GM19455 (cell line): Measurements from ENCODE around the gene NSMCE1.
"Not testable (repeated sequence)": the region's sequence is repeated elsewhere in the genome, so short reads cannot be mapped to it uniquely, and the experiment has no call there.

Experiments used
- ATAC-seq: cut with Tn5 transposase; IDR thresholded peaks from one replicate; pipeline ENCODE4 v1.9.1; 2021; ENCODE audit not compliant: unreplicated experiment

NSMCE1 gene

DNA sequence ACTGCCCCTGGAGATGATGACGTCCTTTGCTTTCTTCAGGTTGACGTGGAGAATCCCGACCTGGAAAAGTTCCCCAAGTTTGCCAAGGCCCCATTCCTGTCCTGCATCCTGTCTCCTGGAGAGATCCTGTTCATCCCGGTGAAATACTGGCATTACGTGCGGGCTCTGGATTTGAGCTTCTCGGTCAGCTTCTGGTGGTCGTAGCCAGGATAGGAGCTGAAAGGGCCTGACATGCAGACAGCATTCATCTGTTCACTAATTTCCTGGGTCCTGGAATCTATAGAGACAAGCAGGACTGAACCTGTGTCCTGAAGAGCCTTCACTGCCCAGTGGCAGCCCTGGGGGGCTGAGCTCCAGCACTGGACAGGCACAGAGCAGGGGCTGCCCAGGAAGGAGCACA, 48.0 kb downstream of the NSMCE1 start:
- no peak for ATAC-seq

- ATAC-seq: no peak
These were observed 48.5 kb downstream of the NSMCE1 start for GRCh38 chr16:27220120-27220519.

GRCh38 chr16:27219161-27219560, 49.4 kb downstream of the NSMCE1 start:
- ATAC-seq: no peak

- ATAC-seq: no peak
These were observed 49.8 kb downstream of the NSMCE1 start for GRCh38 chr16:27218756-27219155.

DNA sequence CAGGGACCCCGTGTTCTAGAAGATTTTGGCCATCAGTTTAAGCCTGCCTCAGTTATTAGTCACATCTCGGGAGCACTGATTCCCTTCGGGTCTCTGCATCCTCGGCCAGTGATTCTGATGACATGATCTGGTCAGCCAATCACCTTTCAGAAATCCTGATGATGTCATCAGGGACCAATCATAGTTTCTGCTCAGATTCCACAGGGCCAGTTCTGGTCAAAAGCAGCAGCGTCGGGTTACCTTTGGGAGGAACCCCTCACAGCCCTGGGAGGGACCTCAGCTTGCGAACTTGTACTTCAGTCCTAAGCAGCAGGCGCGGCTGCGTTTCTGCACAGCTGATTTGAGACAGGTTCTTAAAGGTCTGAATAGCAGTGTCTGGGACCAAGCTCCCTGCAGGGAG, 51.3 kb downstream of the NSMCE1 start:
- ATAC-seq: no peak

GRCh38 chr16:27216297-27216885, 52.2 kb downstream of the NSMCE1 start:
- no peak for ATAC-seq

DNA sequence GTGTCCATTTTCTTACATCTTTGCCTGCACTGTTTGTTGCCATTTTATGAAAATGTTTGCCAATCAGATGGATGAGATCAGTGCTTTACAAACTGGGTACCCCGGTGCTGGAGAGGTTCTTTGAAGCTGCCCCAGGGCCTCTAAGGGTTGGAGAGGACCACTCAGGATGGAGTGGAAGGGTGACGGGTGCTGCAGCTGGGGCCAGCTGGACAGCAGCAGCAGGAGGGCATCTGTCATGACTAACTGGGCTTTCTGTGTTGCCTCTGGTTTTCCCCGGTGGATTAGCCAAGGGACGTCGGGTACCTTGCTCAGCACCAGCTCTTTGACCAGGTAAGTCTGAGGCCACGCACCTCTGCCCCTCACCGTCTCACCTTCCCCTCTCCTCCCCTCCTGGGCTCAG, 52.9 kb downstream of the NSMCE1 start:
- ATAC-seq: no peak

DNA sequence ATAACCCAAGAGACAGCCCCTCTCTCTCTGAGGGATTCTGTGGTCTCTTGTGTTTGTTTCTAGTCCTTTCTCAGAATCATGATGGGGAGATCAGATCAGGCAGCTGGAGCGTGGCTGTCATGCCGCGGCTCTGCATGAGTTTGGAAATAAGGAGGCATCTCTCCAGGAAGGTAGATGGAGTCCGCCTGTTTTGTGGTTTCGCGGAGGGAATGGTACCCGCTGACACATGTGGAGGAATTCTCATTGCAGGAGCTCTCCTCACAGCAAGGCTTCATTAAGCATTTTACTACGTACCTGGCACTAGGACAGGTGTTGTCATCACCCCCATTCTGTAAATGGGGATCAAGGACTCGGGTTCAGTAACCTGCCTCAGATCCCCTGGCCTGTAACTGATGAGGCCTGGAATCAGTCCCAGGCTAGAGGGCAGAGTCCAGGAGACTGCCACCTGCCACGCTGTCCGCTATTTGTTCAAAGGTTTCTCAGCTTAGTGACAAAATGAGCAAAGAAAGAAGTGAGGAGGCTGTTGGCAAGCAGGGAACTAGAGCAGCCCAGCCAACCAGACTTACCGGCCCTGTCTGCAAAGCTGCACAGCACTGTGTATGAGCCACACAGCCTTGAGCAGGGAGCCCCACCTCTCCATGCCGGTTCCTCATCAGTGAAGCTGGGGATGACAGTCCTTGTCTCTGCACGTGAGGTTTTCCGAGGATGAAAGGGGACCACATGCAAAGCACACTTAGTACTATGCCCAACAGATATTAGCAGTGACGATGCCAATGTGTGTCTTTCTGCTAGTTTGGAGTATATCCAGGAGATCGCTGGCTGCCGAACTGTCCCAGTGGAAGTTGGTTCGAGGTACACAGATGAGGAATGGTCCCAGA, 54.2 kb downstream of the NSMCE1 start:
- no peak for ATAC-seq

DNA sequence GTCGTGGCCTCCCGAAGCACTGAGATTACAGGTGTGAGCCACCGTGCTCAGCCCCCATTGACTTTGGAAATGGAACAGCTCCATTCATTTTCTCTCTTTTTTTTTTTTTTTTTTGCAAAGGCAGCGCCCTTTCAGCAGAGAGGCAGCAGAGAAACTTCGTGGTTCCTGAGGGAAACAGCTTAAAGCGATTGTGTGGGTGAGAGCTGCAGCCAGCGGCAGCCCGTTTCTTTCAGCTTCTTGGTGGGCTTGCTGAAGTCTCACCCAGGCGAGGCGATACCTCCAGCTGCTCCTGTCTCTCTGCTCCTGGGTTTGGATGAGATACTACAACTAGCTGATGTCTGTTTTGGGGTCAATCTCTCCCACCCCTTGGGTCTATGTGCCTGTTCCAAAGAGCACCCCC, 57.5 kb downstream of the NSMCE1 start:
- ATAC-seq: no peak

GRCh38 chr16:27210174-27210573, 58.4 kb downstream of the NSMCE1 start:
- ATAC-seq: no peak

DNA sequence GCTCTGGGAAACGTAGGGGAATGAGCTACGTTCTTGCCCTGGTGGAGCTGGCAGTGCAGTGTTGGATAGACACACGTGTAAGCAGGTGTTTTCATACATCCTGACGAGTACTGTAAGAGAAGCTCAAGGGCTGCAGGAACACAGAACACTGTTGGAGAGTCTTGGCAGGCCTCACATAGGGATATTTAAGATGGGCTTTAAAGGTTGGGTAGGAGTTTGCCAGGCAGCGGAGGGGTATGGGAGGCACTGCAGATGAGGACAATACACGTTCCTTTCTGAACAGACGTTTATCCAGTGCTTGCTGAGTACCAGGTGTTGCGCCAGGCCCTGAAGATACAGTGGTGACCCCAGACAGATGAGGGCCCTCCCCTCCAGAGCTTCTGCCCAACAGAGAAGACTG, 59.0 kb downstream of the NSMCE1 start:
- no peak for ATAC-seq

DNA sequence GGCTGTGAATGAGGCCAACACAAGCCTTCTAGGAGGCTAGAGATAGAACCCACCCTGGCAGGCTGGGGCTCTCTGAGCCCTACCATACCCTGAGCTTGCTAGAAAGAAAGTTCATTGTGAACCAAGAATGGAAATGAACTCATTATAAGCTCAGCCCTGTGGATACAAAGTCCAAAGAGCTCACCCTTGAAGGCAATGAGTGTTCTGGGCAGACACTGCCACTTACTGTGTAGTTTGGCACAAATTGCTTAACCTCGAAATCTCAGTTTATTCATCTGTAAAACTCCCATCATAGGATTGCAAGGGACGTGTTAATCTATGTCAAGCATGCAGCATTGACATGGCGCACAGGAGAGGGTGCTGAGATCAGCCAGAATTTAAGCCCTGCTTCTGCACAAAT, 59.8 kb downstream of the NSMCE1 start:
- ATAC-seq: no peak

GRCh38 chr16:27208081-27208680, 60.4 kb downstream of the NSMCE1 start:
- no peak for ATAC-seq

DNA sequence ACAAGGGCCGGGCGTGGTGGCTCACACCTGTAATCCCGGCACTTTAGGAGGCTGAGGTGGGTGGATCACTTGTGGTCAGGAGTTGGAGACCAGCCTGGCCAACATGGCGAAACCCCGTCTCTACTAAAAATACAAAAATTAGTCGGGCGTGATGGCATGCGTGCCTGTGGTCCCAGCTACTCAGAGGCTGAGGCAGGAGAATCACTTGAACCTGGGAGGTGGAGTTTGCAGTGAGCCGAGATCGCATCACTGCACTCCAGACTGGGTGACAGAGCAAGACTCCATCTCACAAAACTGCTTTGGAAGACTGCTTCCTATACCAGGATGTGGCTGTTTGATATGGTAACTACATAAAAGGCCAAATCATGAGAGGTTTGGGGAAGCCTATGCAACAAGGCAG, 61.5 kb downstream of the NSMCE1 start:
- ATAC-seq: not testable (repeated sequence)

GRCh38 chr16:27205423-27206065, 63.0 kb downstream of the NSMCE1 start:
- ATAC-seq: no peak

DNA sequence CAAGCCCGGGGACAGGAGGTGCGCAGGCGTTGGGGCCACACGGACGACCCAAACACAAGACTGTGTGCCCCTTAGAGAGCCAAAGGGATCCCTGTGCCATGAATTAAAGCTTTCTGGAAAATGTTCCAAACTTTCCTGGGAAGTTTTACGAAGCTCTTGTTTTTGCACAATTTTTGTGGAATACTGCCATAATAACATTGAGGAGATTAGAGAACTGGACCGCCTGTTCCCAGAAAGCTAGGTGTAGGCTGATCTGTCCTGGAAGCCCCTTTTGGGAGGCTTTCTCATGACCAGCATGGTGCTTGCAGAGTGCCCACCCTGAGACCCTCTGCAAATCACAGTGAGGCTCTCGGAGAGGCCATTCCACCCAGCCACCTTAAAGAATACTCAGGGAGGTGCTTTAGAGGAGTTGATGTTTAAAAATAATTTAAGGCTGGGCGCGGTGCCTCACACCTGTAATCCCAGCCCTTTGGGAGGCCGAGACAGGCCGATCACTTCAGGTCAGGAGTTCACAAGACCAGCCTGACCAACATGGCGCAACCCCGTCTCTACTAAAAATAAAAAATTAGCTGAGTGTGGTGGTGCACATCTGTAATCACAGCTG, 64.2 kb downstream of the NSMCE1 start:
- ATAC-seq: no peak

- ATAC-seq: peak; percentile 80
These were observed 64.9 kb downstream of the NSMCE1 start, which contains the start of gene KDM8 for GRCh38 chr16:27203507-27204311. KDM8 (plus strand) TSS chr16:27203526; CDS start chr16:27210124, 6,598 bp downstream.

DNA sequence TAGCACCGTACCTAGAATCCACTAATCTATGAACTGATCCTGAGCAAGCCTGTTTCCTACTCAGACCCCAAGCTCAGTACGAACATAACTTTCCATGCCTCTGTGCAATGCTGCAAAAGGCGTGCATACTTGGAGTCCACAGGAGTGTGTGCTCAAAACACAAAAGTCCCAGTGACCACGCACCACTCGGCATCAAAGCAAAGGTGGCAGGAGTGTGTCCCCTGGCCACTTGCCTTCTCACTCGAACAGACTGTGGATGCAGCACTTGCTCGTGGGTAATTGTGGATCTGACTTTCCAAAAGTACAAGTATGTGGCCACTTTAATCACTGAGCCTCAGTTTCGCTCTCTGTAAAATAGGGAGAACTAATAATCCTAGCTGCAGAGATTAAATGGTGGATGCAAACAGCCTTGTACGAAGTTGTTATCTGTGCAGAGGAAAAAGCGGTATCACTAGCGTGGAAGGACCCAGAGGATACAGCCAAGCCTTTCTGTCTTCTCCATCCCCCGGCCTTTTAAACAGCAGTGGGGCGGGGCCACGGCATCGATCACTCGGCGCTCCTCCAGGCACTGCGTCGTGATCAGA, 65.6 kb downstream of the NSMCE1 start:
- ATAC-seq: peak; percentile 66

DNA sequence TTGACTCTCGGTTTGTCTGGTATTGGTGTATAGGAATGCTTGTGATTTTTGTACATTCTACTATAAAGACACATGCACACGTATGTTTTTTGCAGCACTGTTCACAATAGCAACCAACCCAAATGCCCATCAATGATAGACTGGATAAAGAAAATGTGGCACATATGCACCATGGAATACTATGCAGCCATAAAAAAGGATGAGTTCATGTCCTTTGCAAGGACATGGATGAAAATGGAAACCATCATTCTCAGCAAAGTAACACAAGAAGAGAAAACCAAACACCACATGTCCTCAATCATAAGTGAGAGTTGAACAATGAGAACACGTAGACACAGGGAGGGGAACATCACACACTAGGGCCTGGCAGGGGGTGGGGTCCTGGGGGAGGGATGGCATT, 67.7 kb downstream of the NSMCE1 start:
- not testable (repeated sequence) for ATAC-seq

DNA sequence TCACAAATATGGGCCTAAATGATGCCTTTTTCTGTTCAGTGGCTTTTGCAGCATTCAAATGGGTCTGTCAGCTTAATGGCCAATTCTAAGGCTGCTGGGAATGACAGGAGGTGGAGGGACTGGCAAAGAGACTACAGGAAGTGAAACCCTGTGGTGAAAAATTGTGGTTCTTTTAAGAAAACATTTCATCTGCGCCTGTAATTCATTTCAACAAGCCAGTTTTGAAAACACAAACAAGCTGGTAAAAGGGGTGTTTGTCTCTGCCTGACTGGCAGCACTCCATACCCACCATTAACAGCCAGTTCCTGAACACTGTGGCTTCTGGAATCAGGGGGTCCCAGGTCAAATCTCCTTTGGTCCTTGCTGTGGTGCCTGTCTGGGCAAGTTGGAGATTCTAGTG, 68.8 kb downstream of the NSMCE1 start:
- ATAC-seq: no peak
